Right hindlimb (tissue), 1 donor: ENCODE data around the gene R3HDM4.
"Not testable (repeated sequence)": the region's sequence is repeated elsewhere in the genome, so short reads cannot be mapped to it uniquely, and the experiment has no call there.

Experiments used
- DNase-seq: peaks from one replicate; pipeline ENCODE4 v3.0.0-alpha.2; 2018

The R3HDM4 gene

GRCh38 chr19:890831-891230 lies 22.2 kb downstream of the R3HDM4 start:
- no peak for DNase-seq

GRCh38 chr19:889662-890295 lies 23.2 kb downstream of the R3HDM4 start:
- DNase-seq, result no peak

DNA sequence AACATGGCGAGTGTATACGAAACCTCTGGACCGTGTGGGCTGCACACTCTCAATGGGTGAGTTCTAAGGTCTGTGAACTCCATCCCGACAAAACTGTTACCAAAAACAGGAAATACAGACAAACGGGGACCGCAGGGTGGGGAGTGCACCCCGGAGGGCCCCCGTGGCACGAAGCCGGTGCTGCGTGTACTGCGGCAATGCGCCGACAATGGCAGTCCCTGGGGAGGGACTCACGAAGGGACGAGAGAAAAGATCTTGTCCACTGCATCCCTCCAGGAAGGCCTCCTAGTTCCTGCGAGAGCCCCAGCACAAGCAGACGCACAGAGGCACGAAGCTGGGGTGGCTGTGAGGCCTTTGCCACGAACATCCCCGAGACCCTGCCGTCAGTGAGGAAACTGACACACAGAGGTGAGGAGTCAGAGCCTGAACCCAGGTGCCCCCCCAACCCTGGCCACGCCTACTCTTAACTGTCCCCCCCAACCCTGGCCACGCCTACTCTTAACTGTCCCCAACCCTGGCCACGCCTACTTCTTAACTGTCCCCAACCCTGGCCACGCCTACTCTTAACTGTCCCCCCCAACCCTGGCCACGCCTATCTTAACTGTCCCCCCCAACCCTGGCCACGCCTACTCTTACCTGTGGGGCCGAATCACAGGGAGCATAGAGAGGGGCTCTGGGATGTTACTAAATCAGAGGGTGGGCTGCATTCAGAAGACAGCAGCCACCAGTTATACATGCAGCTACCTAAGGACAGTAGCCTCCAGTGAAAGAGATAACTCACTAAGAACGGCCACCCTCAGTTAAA lies 24.2 kb downstream of the R3HDM4 start:
- no peak for DNase-seq

- DNase-seq, result no peak
These were observed 25.4 kb downstream of the R3HDM4 start for GRCh38 chr19:887599-887998.

DNA sequence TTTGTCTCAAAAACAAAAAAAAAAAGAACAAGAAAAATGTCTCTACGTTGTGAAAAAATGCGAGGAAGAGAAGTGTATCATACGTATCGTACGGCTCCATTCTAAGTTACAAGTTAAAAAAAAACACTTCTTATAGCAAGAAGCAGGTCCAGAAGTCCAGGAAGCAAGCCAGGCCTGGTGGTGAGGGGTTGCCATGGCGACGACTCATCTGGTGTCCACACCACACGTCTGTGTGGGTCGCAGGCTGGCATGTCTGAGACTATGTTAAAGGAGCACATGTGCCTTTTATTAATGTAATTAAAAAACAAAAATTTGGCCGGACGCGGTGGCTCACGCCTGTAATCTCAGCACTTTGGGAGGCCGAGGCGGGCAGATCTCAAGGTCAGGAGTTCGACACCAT lies 25.9 kb downstream of the R3HDM4 start:
- DNase-seq, result no peak

GRCh38 chr19:885536-886224 lies 27.3 kb downstream of the R3HDM4 start:
- no peak for DNase-seq

DNA sequence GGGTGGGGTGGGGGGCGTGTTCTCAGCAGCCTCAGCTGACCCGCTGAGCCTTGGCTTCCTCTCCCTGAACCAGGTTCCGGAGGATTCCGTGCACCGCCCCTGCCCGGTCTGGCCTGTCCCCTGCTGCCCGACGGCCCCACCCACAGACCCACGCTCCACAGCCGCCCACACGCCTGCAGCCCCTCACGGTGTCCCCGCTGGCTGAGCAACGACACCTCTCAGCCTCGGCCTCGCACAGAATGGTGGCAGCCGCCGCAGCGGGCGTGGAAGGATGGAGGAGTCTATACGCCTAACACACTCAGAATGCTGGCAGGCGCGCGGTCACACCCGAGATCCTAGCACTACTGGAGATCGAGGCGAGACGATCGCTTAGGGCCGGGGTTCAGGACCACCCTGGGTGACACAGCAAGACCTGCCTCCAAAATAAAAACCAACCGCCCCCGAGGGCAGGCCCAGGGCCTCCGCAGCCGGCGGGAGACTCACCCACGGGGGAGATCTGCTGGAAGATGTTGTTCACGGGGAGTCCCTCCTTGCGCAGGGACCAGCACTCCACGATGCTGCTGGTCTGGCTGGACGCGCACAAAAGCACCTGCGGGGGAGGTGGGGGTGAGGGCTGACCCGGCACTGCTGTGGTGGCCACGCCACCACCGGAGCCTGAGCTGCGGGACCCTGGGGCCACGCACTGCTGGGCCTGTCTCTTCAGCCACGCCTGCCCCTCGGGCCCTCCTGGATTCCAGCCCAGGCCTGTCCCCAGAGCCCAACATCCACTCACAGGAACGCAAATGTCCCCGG lies 28.4 kb downstream of the R3HDM4 start:
- DNase-seq, result no peak

DNA sequence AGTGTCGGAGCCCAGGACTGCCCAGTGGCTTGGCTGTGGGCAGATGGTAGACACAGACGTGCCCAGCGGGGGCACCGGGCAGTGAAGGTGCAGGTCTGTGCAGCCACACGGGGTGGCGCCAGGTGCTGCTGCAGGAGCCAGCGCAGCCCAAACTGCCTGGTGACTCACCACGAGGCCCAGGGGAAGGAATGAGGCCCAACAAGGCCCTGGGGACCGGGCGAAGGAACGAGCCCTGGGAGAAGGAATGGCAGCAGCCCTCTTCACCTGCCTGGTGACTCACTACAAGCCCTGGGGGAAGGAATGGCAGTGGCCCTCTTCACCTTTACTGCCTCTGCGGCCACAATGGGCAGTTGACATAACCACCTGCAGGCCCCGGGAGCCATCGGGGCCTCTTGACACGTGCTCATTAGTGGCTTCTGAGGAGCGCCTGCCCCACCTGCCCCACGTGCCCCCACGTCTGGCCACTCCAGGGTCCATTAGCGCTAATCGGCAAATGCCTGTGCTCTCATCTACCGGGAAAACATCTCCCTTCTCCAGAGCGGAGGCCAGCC lies 29.3 kb downstream of the R3HDM4 start:
- no peak for DNase-seq

- DNase-seq, result no peak
These were observed 30.0 kb downstream of the R3HDM4 start for GRCh38 chr19:882871-883497.

DNA sequence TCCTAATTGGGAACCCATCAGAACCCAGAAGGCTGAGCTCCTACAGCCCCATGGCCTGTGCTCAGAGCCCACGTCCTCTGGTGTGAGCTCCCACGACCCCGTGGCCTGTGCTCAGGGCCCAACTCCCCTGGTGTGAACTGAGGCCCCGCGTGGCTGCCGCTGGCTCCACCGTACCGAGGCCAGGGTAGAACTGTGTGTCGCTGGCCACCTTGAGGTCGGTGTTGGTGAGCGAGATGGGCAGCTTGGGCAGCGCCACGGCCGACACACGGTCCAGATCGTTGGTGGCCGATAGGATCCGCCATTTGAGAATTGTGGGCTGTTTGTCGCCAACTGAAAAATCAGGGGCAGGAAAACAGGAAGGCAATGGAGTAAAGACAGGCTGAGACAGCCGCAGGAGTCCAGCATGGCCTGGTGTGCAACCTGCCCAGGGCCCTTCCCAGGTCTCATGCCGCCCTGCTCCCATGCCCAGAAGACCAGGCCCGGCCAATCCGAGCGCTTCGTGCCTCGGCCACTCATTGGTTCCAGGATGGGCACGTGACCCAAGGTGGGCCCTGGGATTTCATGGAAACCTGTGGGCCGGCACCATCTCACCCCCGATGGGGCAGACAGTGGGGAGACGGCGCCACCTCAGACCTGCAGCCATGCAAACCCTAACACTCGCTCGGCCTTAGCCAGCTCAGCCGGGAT lies 31.5 kb downstream of the R3HDM4 start:
- no peak for DNase-seq

DNA sequence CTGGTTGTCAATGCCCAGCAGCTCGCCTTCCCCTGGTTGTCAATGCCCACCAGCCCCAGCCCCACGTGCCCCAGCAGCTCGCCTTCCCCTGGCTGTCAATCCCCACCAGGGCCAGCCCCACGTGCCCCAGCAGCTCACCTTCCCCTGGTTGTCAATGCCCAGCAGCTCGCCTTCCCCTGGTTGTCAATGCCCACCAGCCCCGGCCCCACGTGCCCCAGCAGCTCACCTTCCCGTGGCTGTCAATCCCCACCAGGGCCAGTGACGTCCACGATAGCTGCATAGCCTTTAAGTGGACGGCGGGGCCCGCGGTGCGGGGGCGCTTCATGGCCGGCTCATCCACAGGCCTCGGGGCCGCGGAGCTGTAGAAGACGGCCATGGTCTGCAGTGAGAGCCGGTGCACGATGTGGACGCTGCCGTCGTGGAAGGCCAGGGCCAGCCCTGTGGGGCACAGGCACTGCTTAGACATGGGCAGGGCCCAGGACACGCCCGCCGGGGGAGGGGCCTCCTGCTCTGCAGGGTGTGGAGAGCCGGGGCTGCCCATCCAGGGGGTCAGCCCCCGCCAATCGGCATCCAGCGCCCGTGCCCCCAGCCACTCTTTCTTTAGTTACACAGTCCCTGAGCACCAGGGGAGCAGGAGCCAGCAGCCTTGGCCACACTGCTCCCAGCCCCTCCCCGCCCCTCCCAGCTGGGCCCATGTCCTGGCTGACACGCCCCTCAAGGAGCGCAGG lies 33.1 kb downstream of the R3HDM4 start:
- DNase-seq, result no peak

- DNase-seq, result not testable (repeated sequence)
These were observed 34.1 kb downstream of the R3HDM4 start for GRCh38 chr19:878751-879561.

DNA sequence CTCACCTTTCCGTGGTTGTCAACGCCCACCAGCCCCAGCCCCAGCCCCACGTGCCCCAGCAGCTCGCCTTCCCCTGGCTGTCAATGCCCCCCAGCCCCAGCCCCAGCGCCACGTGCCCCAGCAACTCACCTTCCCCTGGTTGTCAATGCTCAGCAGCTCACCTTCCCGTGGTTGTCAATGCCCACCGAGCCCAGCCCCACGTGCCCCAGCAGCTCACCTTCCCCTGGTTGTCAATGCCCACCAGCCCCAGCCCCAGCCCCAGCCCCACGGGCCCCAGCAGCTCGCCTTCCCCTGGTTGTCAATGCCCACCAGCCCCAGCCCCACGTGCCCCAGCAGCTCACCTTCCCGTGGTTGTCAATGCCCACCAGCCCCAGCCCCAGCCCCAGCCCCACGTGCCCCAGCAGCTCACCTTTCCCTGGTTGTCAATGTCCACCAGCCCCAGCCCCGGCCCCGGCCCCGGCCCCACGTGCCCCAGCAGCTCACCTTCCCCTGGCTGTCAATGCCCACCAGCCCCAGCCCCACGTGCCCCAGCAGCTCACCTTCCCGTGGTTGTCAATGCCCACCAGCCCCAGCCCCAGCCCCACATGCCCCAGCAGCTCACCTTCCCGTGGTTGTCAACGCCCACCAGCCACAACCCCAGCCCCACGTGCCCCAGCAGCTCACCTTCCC lies 34.9 kb downstream of the R3HDM4 start:
- DNase-seq, result not testable (repeated sequence)

- no peak for DNase-seq
These were observed 36.2 kb downstream of the R3HDM4 start for GRCh38 chr19:876780-877314.

DNA sequence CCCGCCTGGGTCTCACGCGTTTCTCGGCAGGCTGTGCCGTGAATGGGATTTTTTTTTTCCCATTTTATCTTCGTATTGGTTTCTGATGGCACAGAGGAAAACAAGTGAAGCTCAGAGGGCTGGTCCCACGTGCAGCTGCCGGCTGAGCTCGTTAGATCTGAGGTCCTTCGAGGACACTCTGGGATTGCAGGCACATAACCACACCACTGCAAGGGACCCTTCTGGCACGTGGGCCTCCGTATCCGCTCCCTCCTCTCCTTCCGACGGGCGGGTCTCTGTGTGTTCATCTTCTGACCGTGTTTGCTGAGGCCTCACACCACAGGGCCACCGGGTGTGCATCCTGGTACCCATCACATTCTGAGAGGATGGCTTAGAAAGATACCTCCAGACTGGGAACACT lies 36.9 kb downstream of the R3HDM4 start:
- DNase-seq, result no peak

DNA sequence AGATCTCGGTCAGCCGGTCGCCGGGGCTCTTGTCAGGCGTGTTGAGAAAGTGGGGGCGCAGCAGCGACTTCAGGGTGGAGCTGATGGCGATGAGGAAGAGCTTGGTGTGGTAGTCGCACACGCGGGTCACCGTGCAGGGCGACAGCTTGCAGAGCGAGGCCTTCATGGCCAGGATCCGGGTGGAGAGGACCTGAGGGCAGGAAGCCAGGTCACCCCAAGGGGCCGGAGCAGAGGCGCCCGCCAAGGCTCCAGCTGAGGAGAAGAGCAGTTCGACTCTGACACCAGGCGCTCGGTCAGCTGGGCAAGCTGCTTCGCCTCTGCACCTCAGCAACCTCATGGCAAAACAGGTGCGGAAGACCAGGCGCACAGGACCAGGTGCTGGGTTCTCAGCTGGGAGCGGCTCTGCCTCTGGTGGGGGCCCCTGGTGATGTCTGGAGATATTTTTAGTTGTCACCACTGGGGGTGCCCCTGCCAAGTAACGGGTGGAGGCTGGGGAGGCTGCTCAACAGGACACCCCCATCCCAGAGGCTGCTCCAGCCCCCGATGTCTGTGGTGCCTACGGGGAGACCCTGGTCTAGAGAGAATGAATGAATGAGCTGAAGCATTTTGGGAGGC lies 37.6 kb downstream of the R3HDM4 start:
- DNase-seq, result no peak

GRCh38 chr19:873561-874041 lies 39.4 kb downstream of the R3HDM4 start:
- DNase-seq, result no peak

DNA sequence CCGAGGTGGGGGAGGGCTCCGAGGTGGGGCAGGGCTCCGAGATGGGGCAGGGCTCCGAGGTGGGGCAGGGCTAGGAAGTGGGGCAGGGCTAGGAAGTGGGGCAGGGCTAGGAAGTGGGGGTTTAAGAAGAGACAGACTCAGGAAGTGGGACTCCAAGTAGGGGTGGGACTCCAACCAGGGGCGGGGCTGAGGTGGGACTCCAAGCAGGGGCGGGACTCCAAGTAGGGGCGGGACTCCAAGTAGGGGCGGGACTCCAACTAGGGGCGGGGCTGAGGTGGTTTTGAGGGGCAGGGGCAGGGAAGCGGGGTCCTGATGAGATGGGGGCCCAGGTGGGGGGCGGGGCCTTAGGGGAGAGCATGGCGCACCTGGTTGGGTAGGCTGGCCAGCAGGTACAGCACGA lies 39.9 kb downstream of the R3HDM4 start:
- DNase-seq, result no peak
